Brain microvascular endothelial cell (primary cell): Measurements from ENCODE around the gene TARBP2.

Source experiments
- DNase-seq: peaks from one replicate; pipeline ENCODE4 v3.0.0-alpha.2; 2020
- H3K27ac ChIP-seq: fragments of 250-450 bp; sonication (Bioruptor Pico); 2 replicates; pipeline ENCODE4 v1.5.1; 2020; ENCODE audit warnings: mild to moderate bottlenecking, moderate library complexity
- H3K27me3 ChIP-seq: fragments of 250-450 bp; sonication (Bioruptor Pico); replicated peaks from 2 replicates; pipeline ENCODE4 v1.5.1; 2020; ENCODE audit warnings: mild to moderate bottlenecking
- H3K36me3 ChIP-seq: fragments of 250-450 bp; sonication (Bioruptor Pico); replicated peaks from 2 replicates; pipeline ENCODE4 v1.5.1; 2020; ENCODE audit warnings: mild to moderate bottlenecking
- H3K4me3 ChIP-seq: 2 replicates; pipeline ENCODE4 v1.5.1; 2011; ENCODE audit warnings: low read depth, mild to moderate bottlenecking, control low read depth, low read length, moderate library complexity
- CTCF ChIP-seq: IDR thresholded peaks from 2 replicates; pipeline ENCODE4 v1.5.1; 2011; ENCODE audit warnings: low read depth, mild to moderate bottlenecking, moderate library complexity, low read length, control low read depth, inconsistent platforms; ENCODE audit errors: missing control alignments
- in situ Hi-C: cut with HindIII; loops from 2 replicates; pipeline ENCODE4 v1.10.0; 2017; ENCODE audit warnings: low sequenced_read_pairs, low pct_ligation_motif_present

TARBP2 gene

GRCh38 chr12:53464685-53465418 lies 36.2 kb upstream of the TARBP2 start:
- in situ Hi-C loops: no loop called here
- no peak for DNase-seq
- Histone ChIP-seq H3K27me3 (no peaks in the 10 kb centered on the region), H3K27ac (no peak overlapping the region), H3K36me3 (peaks cover 97% of the 10 kb centered on the region), H3K4me3 (no peak overlapping the region)
- no peak for TF ChIP-seq CTCF

GRCh38 chr12:53465679-53466078 lies 35.4 kb upstream of the TARBP2 start:
- in situ Hi-C loops: no loop called here
- no peak for DNase-seq
- TF ChIP-seq CTCF: no peak
- Histone ChIP-seq H3K4me3 (no peak overlapping the region), H3K27ac (no peak overlapping the region), H3K27me3 (no peaks in the 10 kb centered on the region), H3K36me3 (peaks cover 96% of the 10 kb centered on the region)

GRCh38 chr12:53466640-53467039 lies 34.4 kb upstream of the TARBP2 start:
- Histone ChIP-seq H3K27ac (no peak overlapping the region), H3K27me3 (no peaks in the 10 kb centered on the region), H3K36me3 (peaks cover 96% of the 10 kb centered on the region), H3K4me3 (no peak overlapping the region)
- in situ Hi-C loops: no loop called here
- TF ChIP-seq CTCF: no peak
- DNase-seq: no peak

- peaks cover 96% of the 10 kb centered on the region for H3K36me3 ChIP-seq
- TF ChIP-seq CTCF: no peak
- in situ Hi-C loops: no loop called here
- no peak for DNase-seq
- no peak overlapping the region for H3K27ac ChIP-seq
- H3K27me3 ChIP-seq: no peaks in the 10 kb centered on the region
- no peak overlapping the region for H3K4me3 ChIP-seq
These were observed 34.0 kb upstream of the TARBP2 start for GRCh38 chr12:53467082-53467481.

GRCh38 chr12:53467880-53468279 lies 33.2 kb upstream of the TARBP2 start:
- DNase-seq: no peak
- no peak for TF ChIP-seq CTCF
- Histone ChIP-seq H3K27ac (no peak overlapping the region), H3K27me3 (no peaks in the 10 kb centered on the region), H3K4me3 (no peak overlapping the region), H3K36me3 (peaks cover 96% of the 10 kb centered on the region)
- in situ Hi-C loops: no loop called here

- Histone ChIP-seq H3K4me3 (no peak overlapping the region), H3K36me3 (peaks cover 96% of the 10 kb centered on the region), H3K27ac (no peak overlapping the region), H3K27me3 (no peaks in the 10 kb centered on the region)
- DNase-seq: no peak
- in situ Hi-C loops: no loop called here
- TF ChIP-seq CTCF: no peak
These were observed 32.8 kb upstream of the TARBP2 start for GRCh38 chr12:53468282-53468681.
